SHP77 treated with DMSO at 0.1 percent for 48 hours (cell line): ENCODE data around the gene MC4R.
"Not testable (repeated sequence)": the region's sequence is repeated elsewhere in the genome, so short reads cannot be mapped to it uniquely, and the experiment has no call there.

Experiments used
- DNase-seq: peaks from one replicate; lab custom pipeline; 2025; lab: John Stamatoyannopoulos, UW

MC4R gene

GRCh38 chr18:60372596-60372995 lies at the start of gene MC4R:
Gene MC4R, minus strand, starts transcription at chr18:60372775. Its CDS starts 426 bp downstream, at chr18:60372349.
- peak; percentile 91 for DNase-seq

- not testable (repeated sequence) for DNase-seq
Observed at GRCh38 chr18:60422306-60422705, 49.7 kb upstream of the MC4R start.

GRCh38 chr18:60421356-60422118 lies 49.0 kb upstream of the MC4R start:
- no peak for DNase-seq

- DNase-seq, result no peak
Observed at GRCh38 chr18:60417946-60418345, 45.4 kb upstream of the MC4R start.

- peak; percentile 1 for DNase-seq
Observed at GRCh38 chr18:60413944-60414547, 41.5 kb upstream of the MC4R start.

GRCh38 chr18:60411715-60412114 lies 39.1 kb upstream of the MC4R start:
- peak; percentile 2 for DNase-seq

- DNase-seq, result no peak
Observed at GRCh38 chr18:60406721-60407120, 34.1 kb upstream of the MC4R start.

- DNase-seq, result no peak
Observed at GRCh38 chr18:60404486-60405085, 32.0 kb upstream of the MC4R start.

GRCh38 chr18:60401346-60401745 lies 28.8 kb upstream of the MC4R start:
- DNase-seq, result no peak

- DNase-seq, result no peak
Observed at GRCh38 chr18:60391571-60392226, 19.1 kb upstream of the MC4R start.

GRCh38 chr18:60389314-60389713 lies 16.7 kb upstream of the MC4R start:
- no peak for DNase-seq

- no peak for DNase-seq
Observed at GRCh38 chr18:60385693-60386092, 13.1 kb upstream of the MC4R start.

- no peak for DNase-seq
Observed at GRCh38 chr18:60383893-60384292, 11.3 kb upstream of the MC4R start.

GRCh38 chr18:60377778-60378469 lies 5.3 kb upstream of the MC4R start:
- DNase-seq, result no peak

- DNase-seq, result no peak
Observed at GRCh38 chr18:60372132-60372531, 443 bp downstream of the MC4R start.

- no peak for DNase-seq
Observed at GRCh38 chr18:60358516-60358915, 14.1 kb downstream of the MC4R start.

- DNase-seq, result no peak
Observed at GRCh38 chr18:60350941-60351340, 21.6 kb downstream of the MC4R start.

- DNase-seq, result no peak
Observed at GRCh38 chr18:60350150-60350549, 22.4 kb downstream of the MC4R start.

GRCh38 chr18:60347526-60348045 lies 25.0 kb downstream of the MC4R start:
- DNase-seq, result no peak

GRCh38 chr18:60339018-60339417 lies 33.6 kb downstream of the MC4R start:
- no peak for DNase-seq

GRCh38 chr18:60331890-60332289 lies 40.7 kb downstream of the MC4R start:
- no peak for DNase-seq

- no peak for DNase-seq
Observed at GRCh38 chr18:60329131-60329530, 43.4 kb downstream of the MC4R start.
